ENCODE measurements around the gene PDGFC.

PDGFC gene

GRCh38 chr4:156971676-156972378 is at the start of gene PDGFC:
TSS of gene PDGFC (minus strand) at chr4:156971799. CDS start at chr4:156970903, 896 bp downstream.
- DNase-seq (ENCODE audit: low read depth in 2 of 2), result no peak

- DNase-seq (ENCODE audit: low read depth in 2 of 2), result no peak
Measured at GRCh38 chr4:157020882-157021281, 49.3 kb upstream of the PDGFC start.

- DNase-seq (ENCODE audit: low read depth in 2 of 2), result no peak
Measured at GRCh38 chr4:157018920-157019490, 47.4 kb upstream of the PDGFC start.

- DNase-seq (ENCODE audit: low read depth in 2 of 2), result no peak
Measured at GRCh38 chr4:157014621-157015591, 43.3 kb upstream of the PDGFC start.

- DNase-seq (ENCODE audit: low read depth in 2 of 2), result no peak
Measured at GRCh38 chr4:157013656-157014055, 42.1 kb upstream of the PDGFC start.

GRCh38 chr4:157012781-157013180 is 41.2 kb upstream of the PDGFC start:
- no peak for DNase-seq (ENCODE audit: low read depth in 2 of 2)

- DNase-seq (ENCODE audit: low read depth in 2 of 2), result no peak
Measured at GRCh38 chr4:157012296-157012695, 40.7 kb upstream of the PDGFC start.

GRCh38 chr4:157010630-157011029 is 39.0 kb upstream of the PDGFC start:
- DNase-seq (ENCODE audit: low read depth in 2 of 2), result no peak

- no peak for DNase-seq (ENCODE audit: low read depth in 2 of 2)
Measured at GRCh38 chr4:157005831-157006230, 34.2 kb upstream of the PDGFC start.

GRCh38 chr4:157005193-157005592 is 33.6 kb upstream of the PDGFC start:
- DNase-seq (ENCODE audit: low read depth in 2 of 2), result no peak

- no peak for DNase-seq (ENCODE audit: low read depth in 2 of 2)
Measured at GRCh38 chr4:157004279-157005161, 32.9 kb upstream of the PDGFC start.

GRCh38 chr4:156999175-156999517 is 27.5 kb upstream of the PDGFC start:
- DNase-seq (ENCODE audit: low read depth in 2 of 2), result no peak

- no peak for DNase-seq (ENCODE audit: low read depth in 2 of 2)
Measured at GRCh38 chr4:156998500-156999174, 27.0 kb upstream of the PDGFC start.

- DNase-seq (ENCODE audit: low read depth in 2 of 2), result no peak
Measured at GRCh38 chr4:156992943-156993342, 21.3 kb upstream of the PDGFC start.

GRCh38 chr4:156991161-156991560 is 19.6 kb upstream of the PDGFC start:
- DNase-seq (ENCODE audit: low read depth in 2 of 2), result no peak

GRCh38 chr4:156983366-156983765 is 11.8 kb upstream of the PDGFC start:
- no peak for DNase-seq (ENCODE audit: low read depth in 2 of 2)

- DNase-seq (ENCODE audit: low read depth in 2 of 2), result no peak
Measured at GRCh38 chr4:156981262-156981769, 9.7 kb upstream of the PDGFC start.

- no peak for DNase-seq (ENCODE audit: low read depth in 2 of 2)
Measured at GRCh38 chr4:156977435-156978160, 6.0 kb upstream of the PDGFC start.

GRCh38 chr4:156976147-156976546 is 4.5 kb upstream of the PDGFC start:
- DNase-seq (ENCODE audit: low read depth in 2 of 2), result no peak

- no peak for DNase-seq (ENCODE audit: low read depth in 2 of 2)
Measured at GRCh38 chr4:156975686-156976085, 4.1 kb upstream of the PDGFC start.
